ENCODE data around the gene CCDC160. TPM values are rescaled to one million over a fixed set of nuclear protein-coding genes. Genes with fewer than 3 reads are reported as not detected.
A peak's percentile ranks its signal among the peaks of the same experiment; 100 is the strongest.

Gene CCDC160
- total RNA-seq, 1 experiment from 2014 or later = 0.17 TPM

GRCh38 chrX:134294548-134294947 lies 57.6 kb downstream of the CCDC160 start:
- DNase-seq (ENCODE audit: low read depth) = peak; percentile 1

Other genes with a start within 250 kb of the CCDC160 start
- 20.8 and 25.8 TPM in 2 replicates for gene PHF6, start 136.1 kb downstream of the CCDC160 start, total RNA-seq (2014; rRNA removed)
- 8.8 and 9.0 TPM in 2 replicates for gene HPRT1, start 223.0 kb downstream of the CCDC160 start, total RNA-seq (2014; rRNA removed)